SK-N-MC (cell line): Measurements from ENCODE around the gene MAP3K9.

Experiments
- DNase-seq: peaks from one replicate; pipeline ENCODE4 v3.0.0-alpha.2; 2011; ENCODE audit warnings: low read depth, low spot score
- H3K27ac ChIP-seq: fragments of 200-600 bp; sonication (generic); 2 replicates; pipeline ENCODE4 v1.5.1; 2016; ENCODE audit warnings: mixed run types
- H3K36me3 ChIP-seq: fragments of 200-600 bp; sonication (generic); 2 replicates; pipeline ENCODE4 v1.6.1; 2017; ENCODE audit warnings: antibody characterized with exemption, low read length, mixed read lengths; ENCODE audit not compliant: insufficient read depth
- H3K4me3 ChIP-seq: fragments of 200-600 bp; sonication (generic); 2 replicates; pipeline ENCODE4 v1.5.1; 2016
- H3K9ac ChIP-seq: fragments of 200-600 bp; sonication (generic); 2 replicates; pipeline ENCODE4 v1.8.0; 2017; ENCODE audit warnings: mixed run types, mixed read lengths; ENCODE audit not compliant: insufficient read length
- H3K9me3 ChIP-seq: fragments of 200-600 bp; sonication (generic); 2 replicates; pipeline ENCODE4 v1.6.1; 2017; ENCODE audit warnings: low read depth, mild to moderate bottlenecking, antibody characterized with exemption, low read length, moderate library complexity, mixed read lengths
- EZH2 ChIP-seq: fragments of 200-600 bp; sonication (generic); IDR thresholded peaks from one replicate; pipeline ENCODE4 v1.6.1; 2017; ENCODE audit warnings: antibody characterized with exemption
- FOXP2 ChIP-seq: optimal IDR thresholded peaks from 2 replicates; pipeline ENCODE3; 2011; ENCODE audit warnings: mild to moderate bottlenecking, moderate library complexity; ENCODE audit not compliant: insufficient read depth; ENCODE audit errors: extremely low read length, control extremely low read depth
- POLR2AphosphoS5 ChIP-seq: IDR thresholded peaks from 2 replicates; pipeline ENCODE4 v1.6.1; 2012; ENCODE audit warnings: mild to moderate bottlenecking, low read depth, low read length, borderline replicate concordance

MAP3K9 gene

DNA sequence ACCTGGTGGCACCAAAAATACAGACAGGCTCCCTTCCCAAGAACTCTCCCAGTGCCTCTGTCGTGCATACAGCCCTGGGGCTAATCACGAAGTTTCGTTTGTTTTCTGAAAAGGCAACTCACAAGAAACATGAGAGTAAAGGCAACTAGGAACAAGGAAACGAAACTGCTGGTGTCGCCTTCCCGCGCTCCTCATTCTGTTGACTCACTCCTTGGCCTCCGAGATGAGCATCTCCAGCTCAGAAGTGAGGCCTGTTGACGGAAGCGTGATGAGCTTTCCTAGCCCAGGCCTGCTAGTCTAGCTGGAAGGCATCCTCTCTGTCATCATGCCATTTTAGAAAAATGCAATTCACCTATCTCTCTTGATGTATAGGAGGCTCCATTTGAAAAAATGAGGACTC, 117.1 kb downstream of the MAP3K9 start:
- no peak for DNase-seq
- H3K27ac ChIP-seq = no peak overlapping the region

DNA sequence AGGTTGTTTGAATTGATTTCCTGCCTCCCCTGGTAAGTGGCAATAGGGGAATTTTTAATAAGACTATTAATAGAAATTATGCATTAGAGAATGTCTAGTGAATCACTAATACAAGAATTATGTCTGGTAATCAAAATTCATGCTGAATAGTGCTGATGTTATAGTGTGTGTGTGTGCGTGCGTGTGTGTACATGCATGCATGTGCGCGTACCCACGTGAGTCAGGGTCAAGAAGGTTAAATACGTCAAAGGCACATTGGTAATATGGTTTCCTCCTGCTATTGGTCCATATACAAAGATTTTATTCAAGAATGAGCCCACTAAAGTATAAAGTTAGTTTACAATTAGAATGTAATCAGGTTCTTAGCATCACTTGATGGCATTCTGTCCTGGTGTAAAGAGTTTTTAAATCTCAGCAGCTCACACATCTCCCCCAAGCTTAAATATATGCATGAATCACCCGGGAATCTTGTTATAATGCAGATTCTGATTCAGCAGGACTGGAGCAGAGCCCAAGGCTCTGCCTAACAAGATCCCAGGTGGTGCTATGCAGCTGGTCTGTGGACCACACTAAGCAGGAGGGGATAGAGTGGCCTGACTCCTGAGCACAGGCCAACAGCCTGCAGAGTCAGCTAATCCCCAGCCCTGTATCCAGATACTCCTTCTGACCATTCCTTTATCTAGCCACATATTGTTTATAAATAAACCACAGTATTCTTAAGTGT, 123.7 kb downstream of the MAP3K9 start:
- DNase-seq = no peak
- no peak overlapping the region for H3K9ac ChIP-seq
- H3K4me3 ChIP-seq = no peak overlapping the region
- H3K27ac ChIP-seq = no peak overlapping the region
- no peaks in the 10 kb centered on the region for H3K9me3 ChIP-seq
- no peaks in the 10 kb centered on the region for H3K36me3 ChIP-seq
- TF ChIP-seq POLR2AphosphoS5 (no peak), FOXP2 (no peak), EZH2 (no peak)

More for the DNA sequence above, 117.1 kb downstream of the MAP3K9 start:
- Histone ChIP-seq H3K9ac (no peak overlapping the region), H3K9me3 (no peaks in the 10 kb centered on the region), H3K36me3 (no peaks in the 10 kb centered on the region), H3K4me3 (no peak overlapping the region)
- no peak for TF ChIP-seq EZH2
- no peak for TF ChIP-seq POLR2AphosphoS5
- TF ChIP-seq FOXP2 = no peak

DNA sequence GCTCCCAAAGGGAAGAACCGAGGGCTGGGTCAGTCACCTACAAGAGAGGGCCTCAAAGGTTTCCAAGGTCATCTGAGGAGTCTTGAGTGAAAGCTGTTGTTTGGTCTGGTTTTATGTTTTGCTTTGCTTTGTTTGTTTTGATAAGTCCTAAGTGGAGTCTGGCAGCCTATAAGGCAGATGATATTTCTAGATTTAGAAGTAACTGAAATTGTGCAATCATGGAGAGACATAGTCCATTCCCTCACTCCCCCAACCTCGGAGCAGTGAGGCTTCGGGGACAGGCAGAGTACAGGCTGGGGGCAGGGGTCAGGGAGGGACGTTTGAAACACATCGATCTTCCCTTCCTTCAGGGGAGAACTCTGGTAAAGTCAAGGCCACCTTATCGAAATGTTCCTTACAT, 125.3 kb downstream of the MAP3K9 start:
- DNase-seq = no peak
- no peak overlapping the region for H3K9ac ChIP-seq
- no peak overlapping the region for H3K27ac ChIP-seq
- no peak for TF ChIP-seq EZH2
- TF ChIP-seq POLR2AphosphoS5 = no peak
- H3K9me3 ChIP-seq = no peaks in the 10 kb centered on the region
- H3K36me3 ChIP-seq = no peaks in the 10 kb centered on the region
- H3K4me3 ChIP-seq = no peak overlapping the region

- Histone ChIP-seq H3K9ac (no peak overlapping the region), H3K4me3 (no peak overlapping the region), H3K9me3 (no peaks in the 10 kb centered on the region), H3K36me3 (no peaks in the 10 kb centered on the region), H3K27ac (no peak overlapping the region)
- DNase-seq = no peak
- TF ChIP-seq EZH2 (no peak), POLR2AphosphoS5 (no peak), FOXP2 (no peak)
Measured at GRCh38 chr14:70680748-70681147, 128.6 kb downstream of the MAP3K9 start.

DNA sequence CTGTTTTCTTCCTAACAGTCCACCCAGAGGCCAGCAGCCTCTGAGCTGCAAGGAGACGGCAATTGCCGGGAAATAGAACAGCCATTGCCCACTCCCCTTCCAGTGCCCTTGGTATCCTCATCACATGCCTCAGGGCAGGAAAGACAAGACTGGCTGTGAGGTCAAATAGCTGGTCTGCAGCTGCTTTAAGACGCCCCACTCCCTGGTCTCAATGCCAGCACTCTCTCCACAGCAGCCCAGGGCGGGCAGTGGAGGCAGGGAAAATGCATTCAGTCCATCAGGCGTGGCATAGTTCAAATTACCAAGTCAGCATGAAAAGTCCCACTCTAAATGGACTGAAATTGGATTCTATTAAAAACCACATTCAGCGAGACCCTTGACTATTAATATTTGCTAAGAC, 132.0 kb downstream of the MAP3K9 start:
- no peaks in the 10 kb centered on the region for H3K36me3 ChIP-seq
- H3K9me3 ChIP-seq = no peaks in the 10 kb centered on the region
- no peak overlapping the region for H3K9ac ChIP-seq
- DNase-seq = no peak
- no peak overlapping the region for H3K4me3 ChIP-seq
- TF ChIP-seq FOXP2 (no peak), EZH2 (no peak), POLR2AphosphoS5 (no peak)
- H3K27ac ChIP-seq = no peak overlapping the region
